Psoas muscle (tissue), 8 donors: ENCODE results near the gene ANKRD53. TPM values are rescaled to one million over a fixed set of nuclear protein-coding genes. Genes with fewer than 3 reads are reported as not detected.

Experiments
- ATAC-seq, 4 donors: fragments of 200-7000 bp; cut with Tn5 transposase; one replicate each; pipeline ENCODE4 v1.9.1; 2020; ENCODE audit warnings: moderate library complexity in 3 of 4, mild to moderate bottlenecking in 2 of 4
- DNase-seq, 2 donors: peaks; one replicate each; pipeline ENCODE4 v3.0.0-alpha.2; 2020
- H3K27ac ChIP-seq: fragments of 200-600 bp; one replicate; pipeline ENCODE4 v1.8.0; 2022
- H3K27me3 ChIP-seq, 3 donors: fragments of 200-600 bp in 1 of 3; one replicate each; pipeline versions ENCODE4 v1.6.1 to v1.8.0; 2013 to 2022; ENCODE audit warnings: low read length in 2 of 3, mild to moderate bottlenecking in 2 of 3, moderate library complexity in 1 of 3; ENCODE audit not compliant: insufficient read depth in 3 of 3
- H3K36me3 ChIP-seq, 2 donors: fragments of 200-600 bp in 1 of 2; one replicate each; pipeline versions ENCODE4 v1.6.1 to v1.8.0; 2013 to 2022; ENCODE audit warnings: low read depth in 1 of 2, mild to moderate bottlenecking in 1 of 2, moderate library complexity in 1 of 2; ENCODE audit not compliant: insufficient read depth in 1 of 2
- H3K4me1 ChIP-seq: fragments of 200-600 bp; one replicate; pipeline ENCODE4 v1.8.0; 2022
- H3K4me3 ChIP-seq: fragments of 200-600 bp; one replicate; pipeline ENCODE4 v1.8.0; 2022; ENCODE audit warnings: mild to moderate bottlenecking
- H3K9me3 ChIP-seq: fragments of 200-600 bp; one replicate; pipeline ENCODE4 v1.8.0; 2022
- WGBS, 3 donors: extraction: QIAGEN DNeasy Blood & Tissue Kit; methylation state at CpG; one replicate each; pipeline versions ENCODE4 v1.1.6 to v1.1.7; 2013; 5-methylcytosine and 5-hydroxymethylcytosine counted together
- intact Hi-C, 2 donors: fragments of 100-400 bp; cut with DNase I; formaldehyde crosslinking; loops; one replicate each; pipeline versions ENCODE4 v1.11.0 to v1.14.2; 2022
- polyA plus RNA-seq, 3 donors: library from polyadenylated mRNA; stranded (reverse); fragments of 200-250 nt; gene quantifications; one replicate each; pipeline ENCODE4 v1.2.3, GENCODE V29; 2013
- total RNA-seq, 4 donors: library from RNA; stranded (reverse); fragmentation: NEBNext Ultra II Directional in 2 of 4; extraction: Animal tissue kit (Norgen Biotek cat#: 25700) in 2 of 4; gene quantifications; one replicate each; pipeline versions ENCODE4 v1.2.1 to v1.2.4, GENCODE V29; 2021 to 2023
- TF ChIP-seq, protein P1 (sequence below): fragments of 200-600 bp; IDR thresholded peaks from one replicate; pipeline ENCODE4 v1.8.0; 2022; ENCODE audit warnings: antibody characterized with exemption
- donor health status: healthy with polysubstance abuse.
- donor health status: DM: no; HTN: no; CAD: no; lungs with moderate emphysema.
- donor health status: Bipolar disorder and iron deficiency.
- donor health status: healthy.
- donor health status: DM: yes; HTN: yes; CAD: no.
- donor health status: DM: no; HTN: no; CAD: no.
- donor health status: DM: no; HTN: no; CAD: no.
- donor health status: DM: yes; HTN: yes; CAD: no.

The ANKRD53 gene
- total and polyA plus RNA-seq, 7 donors, result 0.15 to 0.77 (median 0.40) TPM

- DNase-seq (no peak), ATAC-seq (no peak)
- no peaks in the 10 kb centered on the region for H3K9me3 ChIP-seq
- H3K27ac ChIP-seq, result no peak overlapping the region
- 68 to 75% (median 74%) methylated on average over 11 of the region's 11 CpGs for WGBS, 3 donors
- no peaks in the 10 kb centered on the region for H3K36me3 ChIP-seq
- intact Hi-C loops, result loop anchor here in 1 of 2 donors (5.0 kb wide), 1 partner anchor 157 kb away; the partner anchor contains the start of gene FIGLA
- no peak overlapping the region for H3K4me3 ChIP-seq
- H3K27me3 ChIP-seq, result no peaks in the 10 kb centered on the region
- H3K4me1 ChIP-seq, result peaks cover 3% of the 10 kb centered on the region
- TF ChIP-seq, protein P1, sequence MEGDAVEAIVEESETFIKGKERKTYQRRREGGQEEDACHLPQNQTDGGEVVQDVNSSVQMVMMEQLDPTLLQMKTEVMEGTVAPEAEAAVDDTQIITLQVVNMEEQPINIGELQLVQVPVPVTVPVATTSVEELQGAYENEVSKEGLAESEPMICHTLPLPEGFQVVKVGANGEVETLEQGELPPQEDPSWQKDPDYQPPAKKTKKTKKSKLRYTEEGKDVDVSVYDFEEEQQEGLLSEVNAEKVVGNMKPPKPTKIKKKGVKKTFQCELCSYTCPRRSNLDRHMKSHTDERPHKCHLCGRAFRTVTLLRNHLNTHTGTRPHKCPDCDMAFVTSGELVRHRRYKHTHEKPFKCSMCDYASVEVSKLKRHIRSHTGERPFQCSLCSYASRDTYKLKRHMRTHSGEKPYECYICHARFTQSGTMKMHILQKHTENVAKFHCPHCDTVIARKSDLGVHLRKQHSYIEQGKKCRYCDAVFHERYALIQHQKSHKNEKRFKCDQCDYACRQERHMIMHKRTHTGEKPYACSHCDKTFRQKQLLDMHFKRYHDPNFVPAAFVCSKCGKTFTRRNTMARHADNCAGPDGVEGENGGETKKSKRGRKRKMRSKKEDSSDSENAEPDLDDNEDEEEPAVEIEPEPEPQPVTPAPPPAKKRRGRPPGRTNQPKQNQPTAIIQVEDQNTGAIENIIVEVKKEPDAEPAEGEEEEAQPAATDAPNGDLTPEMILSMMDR, result no peak
Observed at GRCh38 chr2:70949086-70949485, 29.3 kb upstream of the ANKRD53 start.

DNA sequence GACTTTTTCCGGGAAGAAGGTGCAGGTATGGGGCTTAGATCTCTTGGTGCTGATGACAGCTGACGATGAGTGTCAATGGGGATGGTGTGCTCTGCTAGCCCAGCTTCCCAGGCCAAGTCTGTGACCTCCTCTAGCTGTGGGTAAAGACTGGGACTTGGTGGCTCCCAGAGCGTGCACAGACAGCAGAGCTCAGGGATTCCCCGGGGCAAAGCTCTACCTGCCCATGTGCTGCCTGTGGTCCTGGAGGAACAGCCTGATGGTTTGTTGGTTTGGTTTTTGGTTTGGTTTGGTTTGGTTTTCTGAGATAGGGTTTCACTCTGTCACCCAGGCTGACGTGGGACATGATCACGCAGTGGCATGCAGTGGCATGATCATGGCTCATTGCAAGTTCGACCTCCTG lies 23.5 kb upstream of the ANKRD53 start:
- Histone ChIP-seq H3K27me3 (peaks cover 0 to 5% (median 0%) of the 10 kb centered on the region in 3 donors), H3K4me1 (no peaks in the 10 kb centered on the region), H3K9me3 (no peaks in the 10 kb centered on the region), H3K4me3 (no peak overlapping the region), H3K36me3 (no peaks in the 10 kb centered on the region), H3K27ac (no peak overlapping the region)
- no peak for ATAC-seq
- WGBS, 3 donors, result 72 to 80% (median 77%) methylated on average over 7 of the region's 7 CpGs
- TF ChIP-seq, protein P1, result no peak
- no peak for DNase-seq
- intact Hi-C loops, result no loop called here

DNA sequence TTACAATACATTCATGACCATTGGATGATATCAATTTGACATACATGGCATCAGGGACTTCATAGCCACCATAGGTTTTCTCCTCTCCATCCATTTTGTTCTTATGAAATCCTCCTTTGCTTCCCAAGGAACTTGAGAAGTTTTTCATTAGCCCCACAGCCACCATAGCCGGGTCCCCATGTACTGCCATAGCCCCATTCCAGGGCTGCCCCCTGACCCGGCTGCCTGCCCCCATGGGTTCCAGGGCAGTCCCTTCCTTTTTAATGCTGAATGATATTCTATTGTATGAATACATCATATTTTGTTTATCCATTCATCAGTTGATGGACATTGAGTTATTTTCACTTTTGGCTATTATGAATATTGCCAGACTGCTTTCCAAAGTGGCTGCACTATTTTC lies 22.3 kb upstream of the ANKRD53 start:
- ATAC-seq (no peak), DNase-seq (no peak)
- WGBS, 3 donors, result 77 to 83% (median 80%) methylated on average over 2 of the region's 2 CpGs
- Histone ChIP-seq H3K4me3 (no peak overlapping the region), H3K27me3 (peaks cover 0 to 7% (median 0%) of the 10 kb centered on the region in 3 donors), H3K4me1 (no peaks in the 10 kb centered on the region), H3K36me3 (no peaks in the 10 kb centered on the region), H3K9me3 (no peaks in the 10 kb centered on the region), H3K27ac (no peak overlapping the region)
- intact Hi-C loops, result no loop called here
- TF ChIP-seq, protein P1, result no peak

DNA sequence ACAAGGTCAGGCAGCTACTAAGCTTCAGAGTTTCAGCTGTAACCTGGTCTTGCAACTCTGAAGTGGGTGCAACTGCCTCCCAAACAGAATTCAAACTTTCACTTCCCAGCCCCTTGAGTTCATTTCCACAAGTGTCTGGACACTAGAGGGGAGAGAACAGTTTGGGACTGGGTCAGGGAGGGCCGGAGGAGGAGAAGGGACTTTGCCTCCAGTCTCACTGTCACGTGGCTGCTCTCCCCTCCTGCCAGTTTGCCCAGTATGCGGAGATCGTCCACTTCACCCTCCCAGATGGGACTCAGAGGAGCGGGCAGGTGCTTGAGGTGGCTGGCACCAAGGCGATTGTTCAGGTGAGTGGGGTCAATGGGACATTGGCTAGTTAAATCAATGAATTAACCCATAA lies 20.6 kb upstream of the ANKRD53 start:
- no peaks in the 10 kb centered on the region for H3K9me3 ChIP-seq
- H3K27ac ChIP-seq, result no peak overlapping the region
- no peak overlapping the region for H3K4me3 ChIP-seq
- intact Hi-C loops, result no loop called here
- no peaks in the 10 kb centered on the region for H3K4me1 ChIP-seq
- H3K36me3 ChIP-seq, result no peaks in the 10 kb centered on the region
- ATAC-seq, result no peak
- 72 to 74% (median 73%) methylated on average over 6 of the region's 6 CpGs for WGBS, 3 donors
- DNase-seq, result no peak
- peaks cover 0 to 10% (median 0%) of the 10 kb centered on the region in 3 donors for H3K27me3 ChIP-seq
- TF ChIP-seq, protein P1, result no peak

DNA sequence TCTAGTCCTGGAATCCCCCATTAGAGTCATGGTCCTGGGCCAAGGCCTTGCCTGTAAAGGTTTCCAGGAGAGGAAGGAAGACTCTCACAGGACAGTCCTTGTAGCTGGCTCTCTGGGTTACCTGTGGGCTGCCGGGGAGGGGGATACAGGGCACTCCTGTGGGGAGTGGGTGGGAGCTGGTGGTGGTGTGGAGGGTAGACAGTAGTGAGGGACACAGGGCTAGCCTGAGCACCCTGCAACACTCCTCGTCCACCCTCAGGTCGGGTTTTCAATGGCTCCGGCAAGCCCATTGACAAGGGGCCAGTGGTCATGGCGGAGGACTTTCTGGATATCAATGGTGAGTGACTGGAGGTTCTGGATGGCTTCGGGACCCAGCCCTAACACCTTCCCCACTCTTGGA lies 19.7 kb upstream of the ANKRD53 start:
- TF ChIP-seq, protein P1, result no peak
- Histone ChIP-seq H3K36me3 (no peaks in the 10 kb centered on the region), H3K27ac (no peak overlapping the region), H3K9me3 (no peaks in the 10 kb centered on the region), H3K4me3 (no peak overlapping the region), H3K4me1 (no peaks in the 10 kb centered on the region), H3K27me3 (peaks cover 0 to 20% (median 0%) of the 10 kb centered on the region in 3 donors)
- 91 to 95% (median 95%) methylated on average over 6 of the region's 6 CpGs for WGBS, 3 donors
- no peak for ATAC-seq
- intact Hi-C loops, result no loop called here
- DNase-seq, result no peak
